HCT116 (cell line): ENCODE results near the gene WT1.

ENCODE experiments used
- CBX3 ChIP-seq: IDR thresholded peaks from 2 replicates; pipeline ENCODE4 v1.6.1; 2012; ENCODE audit warnings: low read depth
- EZH2 ChIP-seq: fragments of 200-600 bp; sonication (generic); IDR thresholded peaks from 2 replicates; pipeline ENCODE4 v1.6.1; 2017; ENCODE audit warnings: antibody characterized with exemption, mixed run types
- EZH2phosphoT487 ChIP-seq: fragments of 200-600 bp; IDR thresholded peaks from 2 replicates; pipeline ENCODE4 v1.6.1; 2018; ENCODE audit warnings: antibody characterized with exemption, borderline replicate concordance
- FOSL1 ChIP-seq: IDR thresholded peaks from 2 replicates; pipeline ENCODE4 v1.6.1; 2012; ENCODE audit warnings: low read depth
- POLR2A ChIP-seq: IDR thresholded peaks from 2 replicates; pipeline ENCODE4 v1.7.0; 2011; ENCODE audit warnings: borderline replicate concordance; ENCODE audit not compliant: insufficient read depth, insufficient read length; ENCODE audit errors: extremely low read depth
- RAD21 ChIP-seq: IDR thresholded peaks from 2 replicates; pipeline ENCODE4 v1.6.1; 2012; ENCODE audit warnings: low read depth, mild to moderate bottlenecking
- SIN3A ChIP-seq: IDR thresholded peaks from 2 replicates; pipeline ENCODE4 v1.6.1; 2012; ENCODE audit warnings: low read depth
- TCF7L2 ChIP-seq: IDR thresholded peaks from 2 replicates; pipeline ENCODE4 v1.7.0; 2011; ENCODE audit warnings: borderline replicate concordance, inconsistent platforms; ENCODE audit not compliant: insufficient read depth, insufficient read length; ENCODE audit errors: extremely low read depth
- ZNF274 ChIP-seq: fragments of 200-500 bp; sonication (Bioruptor generic); IDR thresholded peaks from 2 replicates; pipeline ENCODE4 v1.6.1; 2014; ENCODE audit warnings: mild to moderate bottlenecking, low read depth, low read length, inconsistent platforms
- TF ChIP-seq, protein P1 (sequence below), 3 experiments: fragments of 200-600 bp in 1 of 3; sonication (generic) in 1 of 3; IDR thresholded peaks in 2 of 3; conservative IDR thresholded peaks in 1 of 3; 2 replicates each; pipeline ENCODE4 v1.5.1; 2012 to 2017; ENCODE audit warnings: low read depth in 2 of 3, low read length in 2 of 3, antibody characterized with exemption in 1 of 3, borderline replicate concordance in 1 of 3, control low read depth in 1 of 3, mild to moderate bottlenecking in 1 of 3, mixed read lengths in 1 of 3, mixed run types in 1 of 3, moderate library complexity in 1 of 3; ENCODE audit not compliant: insufficient read depth in 1 of 3
- TF ChIP-seq, protein P2 (sequence below): IDR thresholded peaks from 2 replicates; pipeline ENCODE4 v1.6.1; 2012

DNA sequence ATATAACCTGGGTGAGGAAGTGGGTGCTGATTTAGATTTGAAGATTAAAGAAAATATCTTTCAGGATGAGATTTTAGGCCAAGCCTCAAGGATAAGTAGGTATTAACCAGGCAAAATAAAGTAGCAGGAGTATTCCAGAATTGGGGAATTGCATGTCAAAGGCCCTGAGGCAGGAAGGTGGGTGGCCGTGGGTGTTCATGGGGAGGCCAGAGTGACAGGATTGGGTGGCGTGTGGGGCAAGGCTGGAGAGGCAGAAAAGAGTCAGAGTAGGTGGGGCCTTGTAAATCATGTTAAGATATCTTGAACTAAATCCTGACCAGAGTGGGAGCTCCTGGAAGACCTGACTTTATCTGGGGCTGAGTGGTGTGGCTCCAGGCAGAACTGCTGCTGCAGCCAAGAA is 19.7 kb upstream of the WT1 start:
- TF ChIP-seq, protein P1, sequence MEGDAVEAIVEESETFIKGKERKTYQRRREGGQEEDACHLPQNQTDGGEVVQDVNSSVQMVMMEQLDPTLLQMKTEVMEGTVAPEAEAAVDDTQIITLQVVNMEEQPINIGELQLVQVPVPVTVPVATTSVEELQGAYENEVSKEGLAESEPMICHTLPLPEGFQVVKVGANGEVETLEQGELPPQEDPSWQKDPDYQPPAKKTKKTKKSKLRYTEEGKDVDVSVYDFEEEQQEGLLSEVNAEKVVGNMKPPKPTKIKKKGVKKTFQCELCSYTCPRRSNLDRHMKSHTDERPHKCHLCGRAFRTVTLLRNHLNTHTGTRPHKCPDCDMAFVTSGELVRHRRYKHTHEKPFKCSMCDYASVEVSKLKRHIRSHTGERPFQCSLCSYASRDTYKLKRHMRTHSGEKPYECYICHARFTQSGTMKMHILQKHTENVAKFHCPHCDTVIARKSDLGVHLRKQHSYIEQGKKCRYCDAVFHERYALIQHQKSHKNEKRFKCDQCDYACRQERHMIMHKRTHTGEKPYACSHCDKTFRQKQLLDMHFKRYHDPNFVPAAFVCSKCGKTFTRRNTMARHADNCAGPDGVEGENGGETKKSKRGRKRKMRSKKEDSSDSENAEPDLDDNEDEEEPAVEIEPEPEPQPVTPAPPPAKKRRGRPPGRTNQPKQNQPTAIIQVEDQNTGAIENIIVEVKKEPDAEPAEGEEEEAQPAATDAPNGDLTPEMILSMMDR (IDR thresholded peaks at IDR 0.05 in 2 of 3, conservative IDR thresholded peaks at IDR 0.05 in 1 of 3; ENCODE audit: borderline replicate concordance in 1 of 3, insufficient read depth in 1 of 3, low read depth in 2 of 3, low read length in 2 of 3) = no peak
- no peak for TF ChIP-seq RAD21
- TF ChIP-seq TCF7L2 = no peak
- TF ChIP-seq EZH2 = no peak
- TF ChIP-seq, protein P2, sequence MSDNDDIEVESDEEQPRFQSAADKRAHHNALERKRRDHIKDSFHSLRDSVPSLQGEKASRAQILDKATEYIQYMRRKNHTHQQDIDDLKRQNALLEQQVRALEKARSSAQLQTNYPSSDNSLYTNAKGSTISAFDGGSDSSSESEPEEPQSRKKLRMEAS = no peak
- TF ChIP-seq POLR2A = no peak
- TF ChIP-seq SIN3A = no peak
- no peak for TF ChIP-seq CBX3
- TF ChIP-seq FOSL1 = no peak
- TF ChIP-seq ZNF274 = no peak
- no peak for TF ChIP-seq EZH2phosphoT487
